Measurements from ENCODE around the gene ROR2.

DNA sequence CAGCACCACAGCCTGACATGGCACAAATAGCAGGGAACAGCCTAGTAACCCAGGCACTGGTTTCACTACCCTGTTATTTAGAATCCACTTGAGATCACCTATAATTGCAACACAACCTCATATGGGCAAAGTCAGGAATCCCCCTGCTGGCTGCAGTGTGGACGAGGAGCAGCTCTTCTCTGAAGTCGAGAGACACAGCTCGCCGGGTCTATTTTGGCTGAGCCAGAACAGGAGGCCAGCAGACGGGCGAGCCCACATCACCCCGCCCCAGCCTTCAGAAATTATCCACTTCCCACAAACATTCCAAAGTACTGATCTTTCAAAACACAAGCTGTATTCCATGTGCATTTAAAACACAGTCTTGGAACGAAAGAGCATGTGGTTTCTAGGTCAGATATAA, 179.0 kb downstream of the ROR2 start:
- TF ChIP-seq, protein P1, sequence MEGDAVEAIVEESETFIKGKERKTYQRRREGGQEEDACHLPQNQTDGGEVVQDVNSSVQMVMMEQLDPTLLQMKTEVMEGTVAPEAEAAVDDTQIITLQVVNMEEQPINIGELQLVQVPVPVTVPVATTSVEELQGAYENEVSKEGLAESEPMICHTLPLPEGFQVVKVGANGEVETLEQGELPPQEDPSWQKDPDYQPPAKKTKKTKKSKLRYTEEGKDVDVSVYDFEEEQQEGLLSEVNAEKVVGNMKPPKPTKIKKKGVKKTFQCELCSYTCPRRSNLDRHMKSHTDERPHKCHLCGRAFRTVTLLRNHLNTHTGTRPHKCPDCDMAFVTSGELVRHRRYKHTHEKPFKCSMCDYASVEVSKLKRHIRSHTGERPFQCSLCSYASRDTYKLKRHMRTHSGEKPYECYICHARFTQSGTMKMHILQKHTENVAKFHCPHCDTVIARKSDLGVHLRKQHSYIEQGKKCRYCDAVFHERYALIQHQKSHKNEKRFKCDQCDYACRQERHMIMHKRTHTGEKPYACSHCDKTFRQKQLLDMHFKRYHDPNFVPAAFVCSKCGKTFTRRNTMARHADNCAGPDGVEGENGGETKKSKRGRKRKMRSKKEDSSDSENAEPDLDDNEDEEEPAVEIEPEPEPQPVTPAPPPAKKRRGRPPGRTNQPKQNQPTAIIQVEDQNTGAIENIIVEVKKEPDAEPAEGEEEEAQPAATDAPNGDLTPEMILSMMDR (IDR thresholded peaks at IDR 0.05): no peak
- TF ChIP-seq ZFX (IDR thresholded peaks at IDR 0.05; ENCODE audit: borderline replicate concordance): no peak

Measured in 22Rv1 (cell line).